Karpas-422 (cell line): ENCODE data around the gene NTM. TPM values are rescaled to one million over a fixed set of nuclear protein-coding genes. Genes with fewer than 3 reads are reported as not detected.

Experiments used
- DNase-seq: peaks from one replicate; pipeline ENCODE4 v3.0.0-alpha.2; 2015
- H2AFZ ChIP-seq: fragments of 200-600 bp; sonication (generic); 2 replicates; pipeline ENCODE4 v1.6.1; 2014; ENCODE audit warnings: antibody characterized with exemption, low read length, mixed read lengths
- H3K27ac ChIP-seq: fragments of 200-600 bp; sonication (generic); 2 replicates; pipeline ENCODE4 v1.5.1; 2014; ENCODE audit warnings: mild to moderate bottlenecking, low read length, moderate library complexity
- H3K27me3 ChIP-seq: fragments of 200-600 bp; sonication (generic); 2 replicates; pipeline ENCODE4 v1.6.1; 2014; ENCODE audit warnings: low read length, mixed read lengths
- H3K36me3 ChIP-seq: fragments of 200-600 bp; sonication (generic); 2 replicates; pipeline ENCODE4 v1.6.1; 2014; ENCODE audit warnings: low read length, mixed read lengths; ENCODE audit not compliant: insufficient read depth
- H3K4me1 ChIP-seq: fragments of 200-600 bp; sonication (generic); 2 replicates; pipeline ENCODE4 v1.6.1; 2014; ENCODE audit warnings: mild to moderate bottlenecking, low read length, mixed read lengths
- H3K4me2 ChIP-seq: fragments of 200-600 bp; sonication (generic); 2 replicates; pipeline ENCODE4 v1.6.1; 2014; ENCODE audit warnings: low read length, low read depth, mild to moderate bottlenecking; ENCODE audit not compliant: poor library complexity, severe bottlenecking
- H3K4me3 ChIP-seq: fragments of 200-600 bp; sonication (generic); 2 replicates; pipeline ENCODE4 v1.5.1; 2014; ENCODE audit warnings: mild to moderate bottlenecking, antibody characterized with exemption, low read length, mixed read lengths
- H3K79me2 ChIP-seq: fragments of 200-600 bp; sonication (generic); 2 replicates; pipeline ENCODE4 v1.6.1; 2014; ENCODE audit warnings: mild to moderate bottlenecking, low read length, mixed read lengths
- H3K9ac ChIP-seq: fragments of 200-600 bp; sonication (generic); 2 replicates; pipeline ENCODE4 v1.6.0; 2014; ENCODE audit warnings: low read length
- H3K9me2 ChIP-seq: fragments of 200-600 bp; sonication (generic), shearing (Covaris generic); replicated peaks from 2 replicates; pipeline ENCODE4 v1.6.0; 2014; ENCODE audit warnings: mild to moderate bottlenecking, low read length, moderate library complexity; ENCODE audit not compliant: insufficient read depth
- H3K9me3 ChIP-seq: fragments of 300-700, 200-600 bp; sonication (generic); 2 replicates; pipeline ENCODE4 v1.6.1; 2014; ENCODE audit warnings: low read length, mixed read lengths
- H4K20me1 ChIP-seq: fragments of 200-600 bp; sonication (generic); 2 replicates; pipeline ENCODE4 v1.6.1; 2014; ENCODE audit warnings: mild to moderate bottlenecking, antibody characterized with exemption, low read length, low read depth; ENCODE audit not compliant: insufficient read depth
- total RNA-seq: library from RNA; depleted of rRNA; stranded (reverse); fragments of >200 nt; shearing (Covaris generic); gene quantifications from 2 replicates; pipeline ENCODE4 v1.2.3, GENCODE V29; 2014; ENCODE audit warnings: low replicate concordance

Gene NTM
- total RNA-seq, 1 experiment from 2014 or later = not detected

DNA sequence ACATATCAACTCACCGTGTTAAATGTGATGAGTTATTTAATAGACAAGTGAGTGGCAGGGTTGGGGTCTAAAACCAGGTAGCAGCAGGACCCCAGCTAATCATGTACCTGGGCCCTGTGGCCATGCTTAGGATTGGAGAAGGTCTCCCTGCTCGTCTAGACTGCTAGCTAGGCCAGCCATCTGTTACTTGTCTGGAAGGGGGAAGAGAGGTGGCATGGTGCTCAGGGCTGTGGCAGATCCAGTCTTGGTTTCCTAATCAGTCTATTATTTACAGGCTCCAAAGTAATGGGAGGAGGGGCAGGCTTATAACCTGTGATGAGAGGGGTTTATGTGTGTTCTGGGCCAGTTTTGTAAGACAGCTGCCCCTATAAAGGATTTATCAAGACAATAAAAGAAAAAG lies 105.9 kb downstream of the NTM start:
- no peaks in the 10 kb centered on the region for H3K27me3 ChIP-seq
- no peaks in the 10 kb centered on the region for H3K9me3 ChIP-seq
- H3K9me2 ChIP-seq = no peaks in the 10 kb centered on the region
- no peak for DNase-seq
- no peak overlapping the region for H3K9ac ChIP-seq
- H3K4me2 ChIP-seq = no peak overlapping the region
- no peaks in the 10 kb centered on the region for H3K79me2 ChIP-seq
- H3K4me3 ChIP-seq = no peak overlapping the region
- H3K4me1 ChIP-seq = peaks cover 16% of the 10 kb centered on the region
- H4K20me1 ChIP-seq = no peaks in the 10 kb centered on the region
- H2AFZ ChIP-seq = no peak overlapping the region
- no peak overlapping the region for H3K27ac ChIP-seq
- H3K36me3 ChIP-seq = no peaks in the 10 kb centered on the region

- Histone ChIP-seq H3K4me2 (no peak overlapping the region), H3K27ac (no peak overlapping the region), H3K9ac (no peak overlapping the region), H3K9me2 (no peaks in the 10 kb centered on the region), H4K20me1 (no peaks in the 10 kb centered on the region), H3K79me2 (no peaks in the 10 kb centered on the region), H3K36me3 (no peaks in the 10 kb centered on the region), H3K4me3 (no peak overlapping the region), H3K9me3 (no peaks in the 10 kb centered on the region), H3K4me1 (peaks cover 4% of the 10 kb centered on the region), H3K27me3 (no peaks in the 10 kb centered on the region), H2AFZ (no peak overlapping the region)
- DNase-seq = no peak
These were observed 107.9 kb downstream of the NTM start for GRCh38 chr11:131478341-131478740.

- no peaks in the 10 kb centered on the region for H3K27me3 ChIP-seq
- no peaks in the 10 kb centered on the region for H4K20me1 ChIP-seq
- H3K9me3 ChIP-seq = no peaks in the 10 kb centered on the region
- H3K9ac ChIP-seq = no peak overlapping the region
- H2AFZ ChIP-seq = no peak overlapping the region
- no peak overlapping the region for H3K4me3 ChIP-seq
- H3K4me1 ChIP-seq = no peaks in the 10 kb centered on the region
- H3K79me2 ChIP-seq = no peaks in the 10 kb centered on the region
- H3K4me2 ChIP-seq = no peak overlapping the region
- no peaks in the 10 kb centered on the region for H3K9me2 ChIP-seq
- no peak for DNase-seq
- H3K27ac ChIP-seq = no peak overlapping the region
- no peaks in the 10 kb centered on the region for H3K36me3 ChIP-seq
These were observed 110.9 kb downstream of the NTM start for GRCh38 chr11:131481303-131481702.

DNA sequence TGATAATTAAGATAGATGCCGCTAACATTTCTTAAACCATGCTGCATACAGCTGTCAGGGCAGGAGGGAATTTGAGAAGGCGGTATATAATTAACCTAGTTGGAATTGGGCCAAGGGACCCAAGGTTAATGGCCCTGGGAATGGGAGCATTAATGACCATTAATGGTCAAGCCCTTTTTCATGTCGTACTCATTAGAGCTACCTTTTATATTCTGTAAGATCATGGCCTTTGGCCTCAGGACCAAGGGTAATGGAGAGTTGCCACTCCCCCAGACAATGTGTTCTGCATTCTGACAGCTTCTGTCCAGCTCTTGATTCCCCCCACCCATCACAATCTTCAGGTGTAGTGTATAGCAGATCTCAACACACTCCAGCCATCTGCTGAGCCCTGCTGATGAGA lies 111.6 kb downstream of the NTM start:
- H3K4me2 ChIP-seq = no peak overlapping the region
- H3K4me3 ChIP-seq = no peak overlapping the region
- no peak overlapping the region for H3K27ac ChIP-seq
- no peak overlapping the region for H3K9ac ChIP-seq
- no peaks in the 10 kb centered on the region for H3K9me3 ChIP-seq
- no peaks in the 10 kb centered on the region for H3K9me2 ChIP-seq
- no peaks in the 10 kb centered on the region for H3K79me2 ChIP-seq
- no peaks in the 10 kb centered on the region for H3K27me3 ChIP-seq
- no peaks in the 10 kb centered on the region for H3K36me3 ChIP-seq
- H3K4me1 ChIP-seq = no peaks in the 10 kb centered on the region
- no peak overlapping the region for H2AFZ ChIP-seq
- DNase-seq = no peak
- H4K20me1 ChIP-seq = no peaks in the 10 kb centered on the region

GRCh38 chr11:131483453-131483852 lies 113.0 kb downstream of the NTM start:
- H3K9me2 ChIP-seq = no peaks in the 10 kb centered on the region
- no peaks in the 10 kb centered on the region for H3K27me3 ChIP-seq
- H3K4me2 ChIP-seq = no peak overlapping the region
- no peaks in the 10 kb centered on the region for H3K36me3 ChIP-seq
- no peak overlapping the region for H3K4me3 ChIP-seq
- H3K4me1 ChIP-seq = no peaks in the 10 kb centered on the region
- H3K9me3 ChIP-seq = no peaks in the 10 kb centered on the region
- no peak overlapping the region for H3K9ac ChIP-seq
- no peaks in the 10 kb centered on the region for H4K20me1 ChIP-seq
- H2AFZ ChIP-seq = no peak overlapping the region
- H3K27ac ChIP-seq = no peak overlapping the region
- no peak for DNase-seq
- H3K79me2 ChIP-seq = no peaks in the 10 kb centered on the region

GRCh38 chr11:131483877-131484276 lies 113.5 kb downstream of the NTM start:
- H3K4me1 ChIP-seq = no peaks in the 10 kb centered on the region
- no peaks in the 10 kb centered on the region for H3K9me2 ChIP-seq
- no peak overlapping the region for H3K4me2 ChIP-seq
- H3K79me2 ChIP-seq = no peaks in the 10 kb centered on the region
- H3K9ac ChIP-seq = no peak overlapping the region
- H3K9me3 ChIP-seq = no peaks in the 10 kb centered on the region
- H3K36me3 ChIP-seq = no peaks in the 10 kb centered on the region
- no peak overlapping the region for H3K4me3 ChIP-seq
- no peak overlapping the region for H2AFZ ChIP-seq
- no peaks in the 10 kb centered on the region for H4K20me1 ChIP-seq
- DNase-seq = no peak
- H3K27ac ChIP-seq = no peak overlapping the region
- no peaks in the 10 kb centered on the region for H3K27me3 ChIP-seq

- Histone ChIP-seq H3K9me2 (no peaks in the 10 kb centered on the region), H3K27ac (no peak overlapping the region), H3K4me1 (no peaks in the 10 kb centered on the region), H3K27me3 (no peaks in the 10 kb centered on the region), H3K9ac (no peak overlapping the region), H3K4me2 (no peak overlapping the region), H4K20me1 (no peaks in the 10 kb centered on the region), H3K4me3 (no peak overlapping the region), H2AFZ (no peak overlapping the region), H3K36me3 (no peaks in the 10 kb centered on the region), H3K79me2 (no peaks in the 10 kb centered on the region), H3K9me3 (no peaks in the 10 kb centered on the region)
- no peak for DNase-seq
These were observed 115.7 kb downstream of the NTM start for GRCh38 chr11:131486100-131486499.

GRCh38 chr11:131486937-131487635 lies 116.7 kb downstream of the NTM start:
- H4K20me1 ChIP-seq = no peaks in the 10 kb centered on the region
- no peak overlapping the region for H2AFZ ChIP-seq
- H3K9me2 ChIP-seq = no peaks in the 10 kb centered on the region
- H3K79me2 ChIP-seq = no peaks in the 10 kb centered on the region
- DNase-seq = no peak
- no peak overlapping the region for H3K9ac ChIP-seq
- H3K27ac ChIP-seq = no peak overlapping the region
- H3K4me1 ChIP-seq = no peaks in the 10 kb centered on the region
- no peaks in the 10 kb centered on the region for H3K36me3 ChIP-seq
- H3K4me2 ChIP-seq = no peak overlapping the region
- H3K9me3 ChIP-seq = no peaks in the 10 kb centered on the region
- H3K27me3 ChIP-seq = no peaks in the 10 kb centered on the region
- H3K4me3 ChIP-seq = no peak overlapping the region
